GM12874 (cell line): ENCODE data around the gene PTTG1IP.

Experiments
- CTCF ChIP-seq: IDR thresholded peaks from 2 replicates; pipeline ENCODE4 v1.5.1; 2011; ENCODE audit warnings: low read depth, mild to moderate bottlenecking, control low read depth, low read length, moderate library complexity; ENCODE audit not compliant: insufficient read depth

Gene PTTG1IP

GRCh38 chr21:44886113-44887075 lies 12.9 kb upstream of the PTTG1IP start:
- no peak for TF ChIP-seq CTCF

GRCh38 chr21:44885615-44886014 lies 12.1 kb upstream of the PTTG1IP start:
- TF ChIP-seq CTCF = no peak

DNA sequence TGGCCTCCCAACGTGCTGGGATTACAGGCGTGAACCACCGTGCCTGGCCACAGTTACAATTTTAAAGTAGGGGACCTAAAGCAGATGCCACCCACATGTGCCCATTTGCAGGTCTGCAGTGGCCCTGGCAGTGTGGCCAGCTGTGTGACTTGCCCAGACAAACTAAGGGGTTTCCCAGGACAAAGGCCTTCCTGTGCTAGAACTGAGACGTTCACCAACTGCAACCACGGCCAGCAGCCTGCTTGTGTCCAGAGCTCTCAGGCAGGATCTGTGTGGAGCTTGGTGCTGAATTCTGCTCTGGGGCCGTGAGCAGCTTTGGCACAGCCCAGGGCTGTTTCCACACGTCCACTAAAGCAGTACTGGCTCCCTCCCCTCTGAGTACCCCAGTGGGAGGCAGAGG lies 10.6 kb upstream of the PTTG1IP start:
- no peak for TF ChIP-seq CTCF

GRCh38 chr21:44883250-44883649 lies 9.8 kb upstream of the PTTG1IP start:
- no peak for TF ChIP-seq CTCF

DNA sequence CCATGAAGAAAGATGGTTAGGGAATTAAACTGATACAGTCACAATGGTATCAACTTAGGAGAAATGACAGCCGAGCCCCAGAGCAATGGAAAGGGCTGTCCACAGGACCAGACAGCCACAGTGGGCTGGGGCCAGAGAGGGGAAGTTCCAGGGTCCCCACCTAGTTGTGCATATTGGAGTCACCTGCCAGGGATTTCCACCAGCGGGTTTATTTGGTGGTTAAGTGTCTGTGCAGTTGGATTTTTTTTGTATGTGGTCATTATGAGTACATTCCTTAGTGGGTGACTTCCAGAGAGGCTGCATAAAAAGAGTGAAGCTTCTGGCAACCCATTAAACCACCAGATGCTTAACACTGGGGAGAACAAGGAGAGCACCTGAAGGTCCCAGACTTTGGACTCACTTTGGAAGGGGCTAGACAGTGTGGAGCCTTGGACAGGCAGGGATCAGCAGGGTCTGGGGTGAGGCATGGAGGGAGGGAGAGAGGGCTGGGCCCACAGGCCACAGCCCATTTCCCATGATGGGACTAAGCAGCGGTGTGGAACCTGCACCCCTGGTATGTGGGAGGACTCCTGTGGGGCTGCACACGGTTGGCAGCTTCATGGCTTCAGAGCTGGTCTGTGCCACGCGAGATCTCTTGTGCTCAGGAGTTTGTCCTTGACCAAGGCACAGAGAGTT lies 7.8 kb upstream of the PTTG1IP start:
- TF ChIP-seq CTCF = no peak

DNA sequence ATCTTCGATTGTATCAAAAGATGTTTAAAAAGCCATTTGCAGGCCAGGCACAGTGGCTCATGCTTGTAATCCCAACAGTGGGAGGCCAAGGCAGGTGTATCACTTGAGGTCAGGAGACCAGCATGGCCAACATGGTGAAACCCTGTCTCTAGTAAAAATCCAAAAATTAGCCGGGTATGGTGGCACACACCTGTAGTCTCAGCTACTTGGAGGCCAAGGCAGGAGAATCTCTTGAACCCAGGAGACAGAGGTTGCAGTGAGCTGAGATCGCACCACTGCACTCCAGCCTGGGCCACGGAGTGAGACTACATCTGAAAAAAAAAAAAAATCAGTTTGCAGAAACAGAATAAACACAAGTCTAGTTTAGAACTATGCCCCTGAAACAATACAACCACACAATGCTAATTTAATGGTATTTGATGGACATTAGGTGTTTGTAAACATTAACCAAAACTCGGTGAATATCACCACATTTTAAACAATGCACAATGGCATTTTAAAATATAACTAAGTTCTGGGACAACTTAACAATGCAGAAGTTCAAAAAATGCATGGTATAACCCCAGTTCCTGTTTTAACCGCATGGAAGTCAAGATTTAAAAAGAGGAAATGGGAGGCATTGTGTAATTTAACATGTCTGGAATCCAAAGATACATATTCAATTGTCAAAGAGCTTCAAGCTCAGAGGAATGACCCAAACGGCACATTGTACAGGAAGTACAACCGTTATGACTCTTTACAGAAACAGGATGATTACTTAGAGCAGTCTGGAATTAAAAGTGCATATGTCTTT lies 7.1 kb upstream of the PTTG1IP start:
- TF ChIP-seq CTCF = no peak
